ENCODE measurements around the gene ZBTB37.

GRCh38 chr1:173823781-173824314 is 44.3 kb upstream of the ZBTB37 start:
- TF ChIP-seq POLR2AphosphoS5 (IDR thresholded peaks at IDR 0.05; ENCODE audit: low read depth, low read length) (no peak; the same call in 1 of the 2 replicates), POLR2A (IDR thresholded peaks at IDR 0.05; ENCODE audit: low read depth, low read length) (0 out of 2 replicates have a peak, but pooled peaks have one; percentile 24)
